Naive thymus-derived CD4-positive, alpha-beta T cell (primary cell): ENCODE results near the gene ACAA1. TPM values are rescaled to one million over a fixed set of nuclear protein-coding genes. Genes with fewer than 3 reads are reported as not detected.

Source experiments
- ATAC-seq: fragments of 150-1000 bp; cut with Tn5 transposase; 2 replicates; pipeline ENCODE4 v1.10.0; 2021; ENCODE audit warnings: mild to moderate bottlenecking, moderate library complexity
- CTCF ChIA-PET: fragments of 350-600 bp; sonication (Branson Sonifier 250); formaldehyde crosslinking; loops from one replicate; lab custom pipeline; 2021; ENCODE audit warnings: antibody characterized with exemption; lab: Charles Lee
- POLR2A ChIA-PET: fragments of 350-600 bp; sonication (Branson Sonifier 250); formaldehyde crosslinking; loops from one replicate; lab custom pipeline; 2021; ENCODE audit warnings: antibody characterized with exemption, inconsistent platforms; lab: Charles Lee
- DNase-seq, 9 donors: peaks; one replicate each; pipeline versions ENCODE4 v3.0.0 to v3.0.0-alpha.2; 2020 to 2022; ENCODE audit warnings: mixed read lengths in 1 of 9
- H3K27ac ChIP-seq: one replicate; pipeline ENCODE4 v1.7.0; 2013; ENCODE audit warnings: mild to moderate bottlenecking, low read depth, low read length, moderate library complexity
- H3K27me3 ChIP-seq, 2 donors: one replicate each; pipeline ENCODE4 v1.7.0; 2013; ENCODE audit warnings: low read length in 2 of 2, mild to moderate bottlenecking in 2 of 2, moderate library complexity in 2 of 2; ENCODE audit not compliant: control insufficient read depth in 2 of 2, insufficient read depth in 2 of 2
- H3K36me3 ChIP-seq, 3 experiments: 1 replicate in 2 of 3; 2 replicates in 1 of 3; pipeline ENCODE4 v1.7.0; 2013; ENCODE audit warnings: low read length in 3 of 3, mild to moderate bottlenecking in 3 of 3, moderate library complexity in 1 of 3; ENCODE audit not compliant: insufficient read depth in 3 of 3, control insufficient read depth in 2 of 3
- H3K4me1 ChIP-seq, 2 donors: one replicate each; pipeline ENCODE4 v1.7.0; 2013; ENCODE audit warnings: low read length in 2 of 2, mild to moderate bottlenecking in 2 of 2, moderate library complexity in 1 of 2; ENCODE audit not compliant: control insufficient read depth in 2 of 2, insufficient read depth in 2 of 2
- H3K4me3 ChIP-seq: 2 replicates; pipeline ENCODE4 v1.7.0; 2013; ENCODE audit warnings: mild to moderate bottlenecking, low read length
- H3K9me3 ChIP-seq, 3 experiments: 1 replicate in 2 of 3; 2 replicates in 1 of 3; pipeline ENCODE4 v1.7.0; 2013; ENCODE audit warnings: low read length in 3 of 3; ENCODE audit not compliant: control insufficient read depth in 2 of 3
- H3K27ac Mint-ChIP-seq, 9 donors: one replicate each; pipeline ENCODE4 v1.8.0; 2020 to 2022; ENCODE audit warnings: mixed read lengths in 9 of 9, mild to moderate bottlenecking in 8 of 9, moderate library complexity in 5 of 9, inconsistent platforms in 2 of 9
- H3K27me3 Mint-ChIP-seq, 5 donors: one replicate each; pipeline ENCODE4 v1.8.0; 2021 to 2022; ENCODE audit warnings: mixed read lengths in 5 of 5, mild to moderate bottlenecking in 1 of 5
- H3K36me3 Mint-ChIP-seq, 5 donors: one replicate each; pipeline ENCODE4 v1.8.0; 2020 to 2022; ENCODE audit warnings: mixed read lengths in 5 of 5, mild to moderate bottlenecking in 3 of 5, inconsistent platforms in 1 of 5
- H3K4me1 Mint-ChIP-seq, 7 donors: one replicate each; pipeline ENCODE4 v1.8.0; 2020 to 2022; ENCODE audit warnings: mixed read lengths in 7 of 7, mild to moderate bottlenecking in 3 of 7, inconsistent platforms in 1 of 7
- H3K4me3 Mint-ChIP-seq, 10 donors: one replicate each; pipeline ENCODE4 v1.8.0; 2020 to 2022; ENCODE audit warnings: mild to moderate bottlenecking in 10 of 10, mixed read lengths in 10 of 10, moderate library complexity in 6 of 10, inconsistent platforms in 2 of 10
- H3K9me3 Mint-ChIP-seq, 11 donors: one replicate each; pipeline ENCODE4 v1.8.0; 2020 to 2022; ENCODE audit warnings: mixed read lengths in 11 of 11, mild to moderate bottlenecking in 4 of 11, inconsistent platforms in 1 of 11, moderate library complexity in 1 of 11
- intact Hi-C, 2 donors: fragments of 100-400 bp; cut with micrococcal nuclease; formaldehyde crosslinking; loops; one replicate each; pipeline ENCODE4 v1.15.1; 2023
- polyA plus RNA-seq, 2 donors: library from polyadenylated mRNA; unstranded; fragments of 300-500 nt; fragmentation: Illumina TruSeq; gene quantifications; one replicate each; pipeline ENCODE4 v1.2.3, GENCODE V29; 2021
- total RNA-seq, 6 experiments: library from RNA in 5 of 6; stranded (reverse) in 5 of 6; gene quantifications; 1 replicate in 5 of 6; 2 replicates in 1 of 6; pipeline ENCODE4 v1.2.3 and lab custom pipeline; 2021 to 2026

ACAA1 gene
- total and polyA plus RNA-seq, 7 experiments from 2014 or later: 64.4 to 129 (median 90.1) TPM

- ChIA-PET POLR2A (no interaction called here), CTCF (no interaction called here)
- Histone ChIP-seq H3K9me3 (no peaks in the 10 kb centered on the region), H3K27ac (no peak overlapping the region), H3K36me3 (no peaks in the 10 kb centered on the region), H3K4me1 (no peaks in the 10 kb centered on the region), H3K27me3 (no peaks in the 10 kb centered on the region), H3K4me3 (no peak overlapping the region)
- H3K27ac Mint-ChIP-seq: no peak overlapping the region
- H3K4me1 Mint-ChIP-seq: no peaks in the 10 kb centered on the region
- H3K4me3 Mint-ChIP-seq: no peak overlapping the region
- peaks cover 0 to 7% (median 0%) of the 10 kb centered on the region in 5 donors for H3K27me3 Mint-ChIP-seq
- ATAC-seq: no peak
- no peaks in the 10 kb centered on the region for H3K36me3 Mint-ChIP-seq
- peaks cover 0 to 2% (median 0%) of the 10 kb centered on the region in 11 donors for H3K9me3 Mint-ChIP-seq
- DNase-seq: no peak
- intact Hi-C loops: no loop called here
Observed at GRCh38 chr3:38098376-38098723, 38.6 kb downstream of the ACAA1 start.

- Histone ChIP-seq H3K27me3 (no peaks in the 10 kb centered on the region), H3K36me3 (no peaks in the 10 kb centered on the region), H3K4me3 (no peak overlapping the region), H3K4me1 (no peaks in the 10 kb centered on the region), H3K9me3 (no peaks in the 10 kb centered on the region), H3K27ac (no peak overlapping the region)
- POLR2A ChIA-PET: no interaction called here
- CTCF ChIA-PET: no interaction called here
- no peak overlapping the region for H3K27ac Mint-ChIP-seq
- peaks cover 0 to 2% (median 0%) of the 10 kb centered on the region in 5 donors for H3K27me3 Mint-ChIP-seq
- DNase-seq (no peak), ATAC-seq (no peak)
- H3K9me3 Mint-ChIP-seq: peaks cover 0 to 2% (median 0%) of the 10 kb centered on the region in 11 donors
- intact Hi-C loops: no loop called here
- no peak overlapping the region for H3K4me3 Mint-ChIP-seq
- no peaks in the 10 kb centered on the region for H3K36me3 Mint-ChIP-seq
- no peaks in the 10 kb centered on the region for H3K4me1 Mint-ChIP-seq
Observed at GRCh38 chr3:38097446-38098375, 39.2 kb downstream of the ACAA1 start.

- no peaks in the 10 kb centered on the region for H3K4me1 ChIP-seq
- intact Hi-C loops: no loop called here
Observed at GRCh38 chr3:38095669-38096483, 41.1 kb downstream of the ACAA1 start.

GRCh38 chr3:38094999-38095398, 41.9 kb downstream of the ACAA1 start:
- ATAC-seq (no peak), DNase-seq (no peak)
- Mint-ChIP-seq H3K4me3 (no peak overlapping the region), H3K9me3 (peaks cover 0 to 2% (median 0%) of the 10 kb centered on the region in 11 donors), H3K27ac (no peak overlapping the region), H3K4me1 (no peaks in the 10 kb centered on the region), H3K36me3 (peaks cover 0 to 4% (median 0%) of the 10 kb centered on the region in 5 donors), H3K27me3 (peaks cover 0 to 14% (median 0%) of the 10 kb centered on the region in 5 donors)
- no peak overlapping the region for H3K4me3 ChIP-seq
- no peaks in the 10 kb centered on the region for H3K36me3 ChIP-seq
- POLR2A ChIA-PET: no interaction called here
- CTCF ChIA-PET: interaction anchor here (0.7 kb wide), 1 partner anchor 21 kb away, joined by 4 read pairs; no protein-coding TSS in a partner anchor
- intact Hi-C loops: no loop called here
- H3K4me1 ChIP-seq: no peaks in the 10 kb centered on the region
- no peaks in the 10 kb centered on the region for H3K9me3 ChIP-seq
- no peak overlapping the region for H3K27ac ChIP-seq
- H3K27me3 ChIP-seq: no peaks in the 10 kb centered on the region

More at GRCh38 chr3:38095669-38096483, 41.1 kb downstream of the ACAA1 start:
- Histone ChIP-seq H3K4me3 (no peak overlapping the region), H3K27me3 (no peaks in the 10 kb centered on the region), H3K9me3 (no peaks in the 10 kb centered on the region), H3K36me3 (no peaks in the 10 kb centered on the region), H3K27ac (no peak overlapping the region)
- H3K27me3 Mint-ChIP-seq: peaks cover 0 to 14% (median 0%) of the 10 kb centered on the region in 5 donors
- ChIA-PET POLR2A (no interaction called here), CTCF (interaction anchor here (0.7 kb wide), 1 partner anchor 20 kb away, joined by 4 read pairs; no protein-coding TSS in a partner anchor)
- H3K27ac Mint-ChIP-seq: no peak overlapping the region
- peaks cover 0 to 2% (median 0%) of the 10 kb centered on the region in 11 donors for H3K9me3 Mint-ChIP-seq
- H3K36me3 Mint-ChIP-seq: no peaks in the 10 kb centered on the region
- ATAC-seq: no peak
- H3K4me1 Mint-ChIP-seq: no peaks in the 10 kb centered on the region
- DNase-seq: no peak
- H3K4me3 Mint-ChIP-seq: no peak overlapping the region

- ATAC-seq: no peak
- intact Hi-C loops: no loop called here
Observed at GRCh38 chr3:38090453-38090852, 46.5 kb downstream of the ACAA1 start.

GRCh38 chr3:38089163-38089562, 47.8 kb downstream of the ACAA1 start:
- peaks cover 0 to 13% (median 0%) of the 10 kb centered on the region in 5 donors for H3K27me3 Mint-ChIP-seq
- H3K9me3 Mint-ChIP-seq: peaks cover 2 to 8% (median 5%) of the 10 kb centered on the region in 11 donors
- ATAC-seq (no peak), DNase-seq (no peak)
- Histone ChIP-seq H3K4me1 (no peaks in the 10 kb centered on the region), H3K36me3 (no peaks in the 10 kb centered on the region), H3K27me3 (no peaks in the 10 kb centered on the region), H3K9me3 (peaks cover 0 to 4% (median 4%) of the 10 kb centered on the region in 3 experiments), H3K27ac (no peak overlapping the region), H3K4me3 (no peak overlapping the region)
- peaks cover 0 to 7% (median 2%) of the 10 kb centered on the region in 5 donors for H3K36me3 Mint-ChIP-seq
- H3K4me3 Mint-ChIP-seq: no peak overlapping the region
- POLR2A ChIA-PET: no interaction called here
- intact Hi-C loops: no loop called here
- peak overlapping the region in 1 of 9 donors; percentile 50 for H3K27ac Mint-ChIP-seq
- CTCF ChIA-PET: no interaction called here
- H3K4me1 Mint-ChIP-seq: no peaks in the 10 kb centered on the region

More at GRCh38 chr3:38090453-38090852, 46.5 kb downstream of the ACAA1 start:
- Histone ChIP-seq H3K9me3 (no peaks in the 10 kb centered on the region), H3K4me1 (no peaks in the 10 kb centered on the region), H3K36me3 (no peaks in the 10 kb centered on the region), H3K27me3 (no peaks in the 10 kb centered on the region), H3K4me3 (no peak overlapping the region), H3K27ac (no peak overlapping the region)
- POLR2A ChIA-PET: no interaction called here
- H3K9me3 Mint-ChIP-seq: peaks cover 0 to 2% (median 0%) of the 10 kb centered on the region in 11 donors
- H3K36me3 Mint-ChIP-seq: peaks cover 0 to 7% (median 0%) of the 10 kb centered on the region in 5 donors
- no peak overlapping the region for H3K4me3 Mint-ChIP-seq
- CTCF ChIA-PET: no interaction called here
- no peak overlapping the region for H3K27ac Mint-ChIP-seq
- no peak for DNase-seq
- H3K27me3 Mint-ChIP-seq: peaks cover 0 to 14% (median 0%) of the 10 kb centered on the region in 5 donors
- no peaks in the 10 kb centered on the region for H3K4me1 Mint-ChIP-seq
